Right lobe of liver (tissue), 6 donors: ENCODE measurements around the gene ZNF365. TPM values are rescaled to one million over a fixed set of nuclear protein-coding genes. Genes with fewer than 3 reads are reported as not detected.

Experiments used
- ATAC-seq, 4 donors: fragments of 200-7000 bp; cut with Tn5 transposase; one replicate each; pipeline ENCODE4 v1.9.1; 2020; ENCODE audit warnings: mild to moderate bottlenecking in 4 of 4, moderate library complexity in 4 of 4
- DNase-seq, 3 donors: peaks; one replicate each; pipeline ENCODE4 v3.0.0-alpha.2; 2020
- H3K27ac ChIP-seq, 3 donors: fragments of 200-600 bp; one replicate each; pipeline ENCODE4 v1.8.0; 2022
- H3K27me3 ChIP-seq, 2 donors: fragments of 200-600 bp; one replicate each; pipeline ENCODE4 v1.8.0; 2022
- H3K36me3 ChIP-seq, 4 donors: fragments of 200-600 bp; sonication (generic) in 1 of 4; one replicate each; pipeline versions ENCODE4 v1.5.1 to v1.8.0; 2017 to 2022; ENCODE audit warnings: control low read depth in 1 of 4
- H3K4me1 ChIP-seq, 4 donors: fragments of 200-600 bp; sonication (generic) in 1 of 4; one replicate each; pipeline versions ENCODE4 v1.5.1 to v1.8.0; 2017 to 2022; ENCODE audit warnings: control low read depth in 1 of 4
- H3K4me3 ChIP-seq, 3 donors: fragments of 200-600 bp; one replicate each; pipeline ENCODE4 v1.8.0; 2022
- H3K9me3 ChIP-seq, 4 donors: fragments of 200-600 bp; sonication (generic) in 1 of 4; one replicate each; pipeline versions ENCODE4 v1.5.1 to v1.8.0; 2017 to 2022; ENCODE audit warnings: control low read depth in 1 of 4
- POLR2A ChIP-seq: fragments of 450-650 bp; IDR thresholded peaks from one replicate; pipeline ENCODE4 v1.6.1; 2017; ENCODE audit warnings: antibody characterized with exemption, mild to moderate bottlenecking
- WGBS: methylation state at CpG from one replicate; pipeline ENCODE4 v1.1.6; 2018; ENCODE audit warnings: low coverage, low lambda C conversion rate; ENCODE audit not compliant: insufficient coverage; ENCODE audit errors: missing lambda C conversion rate; 5-methylcytosine and 5-hydroxymethylcytosine counted together
- intact Hi-C, 2 donors: fragments of 100-400 bp; cut with DNase I; formaldehyde crosslinking; loops; one replicate each; pipeline versions ENCODE4 v1.11.2 to v1.14.1; 2022
- total RNA-seq, 6 experiments: library from RNA; depleted of rRNA in 2 of 6; stranded (reverse); fragments of >200 nt in 2 of 6; fragmentation: NEBNext Ultra II Directional in 3 of 6; extraction: Animal tissue kit (Norgen Biotek cat#: 25700) in 3 of 6; gene quantifications; one replicate each; pipeline versions ENCODE4 v1.1.0 to v1.2.4, GENCODE V29; 2016 to 2023
- TF ChIP-seq, protein P1 (sequence below), 4 donors: fragments of 200-600 bp in 3 of 4; fragments of 450-650 bp in 1 of 4; IDR thresholded peaks; one replicate each; pipeline versions ENCODE4 v1.5.1 to v1.8.0; 2016 to 2022; ENCODE audit warnings: antibody characterized with exemption in 4 of 4, mild to moderate bottlenecking in 2 of 4
- donor health status: DM: no; HTN: yes; CAD: no.
- donor health status: DM: no; HTN: no; CAD: no.
- donor health status: DM: no; HTN: no; CAD: no.
- donor health status: DM: no; HTN: yes; CAD: no.
- donor health status: DM: no; HTN: yes; CAD: no.

ZNF365 gene
- total RNA-seq, 6 experiments from 2014 or later: 0.06 TPM; not detected in 5

DNA sequence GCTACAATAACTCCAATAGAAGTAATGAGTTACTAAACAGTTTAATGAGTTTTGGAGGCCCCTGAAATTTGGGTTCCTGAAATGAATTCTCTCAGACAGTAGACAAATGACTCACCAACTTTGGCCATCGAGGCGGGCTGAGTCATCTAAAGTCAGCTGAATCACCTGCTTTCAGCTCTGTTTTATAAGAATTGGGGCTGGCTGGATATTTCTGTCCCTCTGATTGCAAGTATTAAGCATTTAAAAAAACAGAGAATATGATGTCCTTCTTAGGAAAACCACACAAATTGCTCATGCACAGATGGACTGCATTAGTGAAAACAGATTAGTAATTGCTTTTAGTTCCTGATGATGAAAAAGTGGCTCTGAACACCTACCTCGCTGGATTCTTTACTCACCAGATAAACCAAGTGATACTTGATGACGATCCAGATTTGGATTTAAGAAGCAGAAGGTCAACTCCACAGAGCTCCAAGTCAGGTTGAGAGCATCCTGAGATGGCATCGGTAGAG, 59.1 kb downstream of the ZNF365 start:
- H3K27ac ChIP-seq: no peak overlapping the region
- no peaks in the 10 kb centered on the region for H3K4me1 ChIP-seq
- DNase-seq (peak in 1 of 3 donors; percentile 30), ATAC-seq (peak in 1 of 4 donors; percentile 72)
- TF ChIP-seq, protein P1, sequence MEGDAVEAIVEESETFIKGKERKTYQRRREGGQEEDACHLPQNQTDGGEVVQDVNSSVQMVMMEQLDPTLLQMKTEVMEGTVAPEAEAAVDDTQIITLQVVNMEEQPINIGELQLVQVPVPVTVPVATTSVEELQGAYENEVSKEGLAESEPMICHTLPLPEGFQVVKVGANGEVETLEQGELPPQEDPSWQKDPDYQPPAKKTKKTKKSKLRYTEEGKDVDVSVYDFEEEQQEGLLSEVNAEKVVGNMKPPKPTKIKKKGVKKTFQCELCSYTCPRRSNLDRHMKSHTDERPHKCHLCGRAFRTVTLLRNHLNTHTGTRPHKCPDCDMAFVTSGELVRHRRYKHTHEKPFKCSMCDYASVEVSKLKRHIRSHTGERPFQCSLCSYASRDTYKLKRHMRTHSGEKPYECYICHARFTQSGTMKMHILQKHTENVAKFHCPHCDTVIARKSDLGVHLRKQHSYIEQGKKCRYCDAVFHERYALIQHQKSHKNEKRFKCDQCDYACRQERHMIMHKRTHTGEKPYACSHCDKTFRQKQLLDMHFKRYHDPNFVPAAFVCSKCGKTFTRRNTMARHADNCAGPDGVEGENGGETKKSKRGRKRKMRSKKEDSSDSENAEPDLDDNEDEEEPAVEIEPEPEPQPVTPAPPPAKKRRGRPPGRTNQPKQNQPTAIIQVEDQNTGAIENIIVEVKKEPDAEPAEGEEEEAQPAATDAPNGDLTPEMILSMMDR (IDR thresholded peaks at IDR 0.05): no peak
- TF ChIP-seq POLR2A: no peak
- H3K9me3 ChIP-seq: no peaks in the 10 kb centered on the region
- H3K27me3 ChIP-seq: peaks cover 0 to 6% of the 10 kb centered on the region in 2 donors
- WGBS: 63% methylated on average over 5 of the region's 5 CpGs
- no peaks in the 10 kb centered on the region for H3K36me3 ChIP-seq
- intact Hi-C loops: no loop called here
- no peak overlapping the region for H3K4me3 ChIP-seq

GRCh38 chr10:62433901-62434300, 59.7 kb downstream of the ZNF365 start:
- intact Hi-C loops: no loop called here
- Histone ChIP-seq H3K4me3 (no peak overlapping the region), H3K27me3 (peaks cover 0 to 6% of the 10 kb centered on the region in 2 donors), H3K36me3 (no peaks in the 10 kb centered on the region), H3K9me3 (no peaks in the 10 kb centered on the region), H3K4me1 (no peaks in the 10 kb centered on the region), H3K27ac (no peak overlapping the region)
- no peak for ATAC-seq
- no peak for DNase-seq
- TF ChIP-seq, protein P1 (IDR thresholded peaks at IDR 0.05): no peak
- no peak for TF ChIP-seq POLR2A
- 50% methylated on average over 4 of the region's 4 CpGs for WGBS

- Histone ChIP-seq H3K4me1 (no peaks in the 10 kb centered on the region), H3K4me3 (no peak overlapping the region), H3K36me3 (no peaks in the 10 kb centered on the region), H3K9me3 (no peaks in the 10 kb centered on the region), H3K27me3 (peaks cover 0 to 6% of the 10 kb centered on the region in 2 donors), H3K27ac (no peak overlapping the region)
- 0% methylated on average over 3 of the region's 3 CpGs for WGBS
- intact Hi-C loops: no loop called here
- TF ChIP-seq, protein P1 (IDR thresholded peaks at IDR 0.05): peak; percentile 70 to 83 (median 78)
- no peak for TF ChIP-seq POLR2A
- ATAC-seq: peak; percentile 72 to 85 (median 82)
- DNase-seq: no peak
Measured at GRCh38 chr10:62437696-62438095, 63.5 kb downstream of the ZNF365 start.

GRCh38 chr10:62442006-62442405, 67.8 kb downstream of the ZNF365 start:
- no peak for DNase-seq
- H3K27ac ChIP-seq: no peak overlapping the region
- intact Hi-C loops: no loop called here

More at GRCh38 chr10:62442006-62442405, 67.8 kb downstream of the ZNF365 start:
- 50% methylated on average over 3 of the region's 3 CpGs for WGBS
- Histone ChIP-seq H3K27me3 (peaks cover 0 to 4% of the 10 kb centered on the region in 2 donors), H3K4me1 (no peaks in the 10 kb centered on the region), H3K9me3 (no peaks in the 10 kb centered on the region), H3K4me3 (no peak overlapping the region), H3K36me3 (no peaks in the 10 kb centered on the region)
- no peak for ATAC-seq
- TF ChIP-seq, protein P1 (IDR thresholded peaks at IDR 0.05): no peak
- no peak for TF ChIP-seq POLR2A
